HG02852 (cell line): ENCODE measurements around the gene GOT2.
A peak's percentile ranks its signal among the peaks of the same experiment; 100 is the strongest.
"Not testable (repeated sequence)": the region's sequence is repeated elsewhere in the genome, so short reads cannot be mapped to it uniquely, and the experiment has no call there.

Experiments
- ATAC-seq: cut with Tn5 transposase; IDR thresholded peaks from one replicate; pipeline ENCODE4 v1.9.1; 2021; ENCODE audit warnings: mild to moderate bottlenecking, moderate library complexity; ENCODE audit not compliant: unreplicated experiment

Gene GOT2

DNA sequence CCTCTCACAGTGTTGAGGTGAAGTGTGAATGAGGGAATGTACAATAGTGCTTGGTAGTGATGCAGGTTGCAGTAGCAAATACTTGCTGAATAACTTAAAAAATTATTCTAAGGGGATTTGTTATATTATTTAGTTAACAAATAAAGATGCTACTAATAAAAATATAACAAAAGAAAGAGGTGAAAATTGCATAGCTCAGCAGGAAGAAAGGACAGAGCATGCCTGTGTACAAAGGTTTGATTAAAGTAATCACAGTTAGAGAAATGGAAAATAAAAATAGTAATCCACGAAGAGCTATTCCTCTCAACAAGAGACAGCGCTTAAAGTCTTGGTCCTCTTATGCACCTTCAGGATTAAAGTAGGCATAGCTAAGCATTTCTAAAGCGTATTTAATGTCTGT, 11.0 kb downstream of the GOT2 start:
- no peak for ATAC-seq

DNA sequence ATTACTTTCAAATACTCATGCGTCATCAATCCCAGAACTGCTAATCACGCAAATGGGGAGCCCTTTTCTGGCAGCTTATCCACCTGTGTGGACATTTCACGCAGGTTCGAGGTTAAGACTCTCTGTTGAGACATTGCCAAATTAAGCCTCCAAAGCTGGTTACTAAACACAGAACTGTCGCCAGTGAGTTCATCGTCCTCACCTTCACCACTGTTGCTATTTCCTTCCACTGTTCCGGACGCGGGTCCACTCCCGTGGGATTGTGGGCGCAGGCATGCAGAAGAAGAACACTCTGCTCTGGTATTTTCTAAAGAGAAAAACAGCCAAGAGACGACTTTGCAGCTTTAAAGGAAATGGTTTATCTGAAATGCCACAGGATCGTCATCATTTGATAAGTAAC, 16.1 kb downstream of the GOT2 start:
- no peak for ATAC-seq

DNA sequence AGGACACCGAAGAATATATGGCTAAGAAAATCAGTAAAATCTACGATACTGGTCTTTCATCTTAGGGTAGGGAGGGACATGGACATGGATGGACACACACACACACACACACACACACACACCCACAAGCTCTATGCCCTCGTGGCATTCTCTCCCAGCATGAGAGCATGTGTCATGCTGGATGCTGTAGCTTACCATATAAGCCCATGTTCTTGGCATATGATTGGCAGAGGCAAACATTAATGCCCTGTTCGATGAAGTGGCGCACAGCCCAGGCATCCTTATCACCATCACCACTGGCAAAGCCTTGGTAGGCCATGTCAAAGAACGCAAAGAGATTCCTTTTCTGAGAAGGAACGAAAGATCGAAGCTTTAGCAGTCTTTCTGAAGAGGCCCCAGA, 17.6 kb downstream of the GOT2 start:
- ATAC-seq, result no peak

DNA sequence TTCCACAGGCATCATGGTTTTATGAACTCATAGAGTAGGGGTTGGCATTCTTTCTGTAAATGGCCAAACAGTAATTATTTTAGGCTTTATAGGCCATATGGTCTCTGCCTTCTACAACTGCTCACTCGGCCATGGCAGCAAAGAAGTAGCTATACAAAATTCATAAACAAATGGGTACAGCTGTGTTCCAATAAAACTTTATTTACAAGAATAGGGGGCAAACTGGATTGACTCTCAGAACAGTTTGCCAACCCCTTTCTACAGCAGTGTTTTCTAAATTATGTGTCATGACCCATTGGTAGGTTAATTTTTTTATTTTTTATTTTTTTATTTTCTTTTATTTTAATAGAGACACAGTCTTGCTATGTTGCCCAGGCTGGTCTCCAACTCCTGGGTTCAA, 20.4 kb downstream of the GOT2 start:
- ATAC-seq, result no peak

DNA sequence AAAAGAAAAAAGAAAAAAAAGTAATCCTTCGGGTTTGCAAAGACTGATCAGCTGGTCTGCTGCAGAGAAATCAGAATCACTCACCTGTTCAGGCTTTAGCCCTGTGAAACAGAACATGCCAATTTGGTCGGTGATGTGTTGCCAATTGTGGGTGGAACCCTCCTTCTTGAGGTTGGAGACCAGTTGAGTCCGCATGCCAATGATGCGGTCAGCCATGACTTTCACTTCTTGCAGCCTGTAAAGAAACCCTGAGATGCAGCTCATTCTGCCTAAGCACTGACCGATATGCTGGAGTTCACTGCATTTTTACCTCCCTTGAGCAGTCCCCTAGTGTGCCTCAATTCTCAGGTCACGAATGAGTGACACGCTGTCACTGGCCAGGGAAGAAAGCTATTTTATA, 24.8 kb downstream of the GOT2 start:
- ATAC-seq, result no peak

DNA sequence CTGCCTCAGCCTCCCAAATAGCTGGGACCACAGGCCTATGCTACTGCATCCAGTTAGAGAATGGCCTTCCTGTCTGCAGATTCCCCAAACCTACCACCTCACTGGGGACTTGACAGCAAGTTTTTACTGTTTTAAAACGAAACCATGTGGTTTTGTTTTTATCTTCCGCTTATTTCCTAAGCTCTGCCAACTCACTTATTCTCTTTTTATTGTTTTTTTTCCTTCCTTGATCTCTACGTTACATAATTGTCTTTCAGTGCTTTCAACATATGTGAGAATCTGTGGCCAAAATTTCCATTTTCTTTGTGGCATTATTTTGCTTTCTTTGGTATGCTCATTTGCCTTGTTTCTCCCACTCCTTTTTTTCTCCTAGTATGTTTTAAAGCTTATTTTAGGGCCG, 35.0 kb downstream of the GOT2 start:
- no peak for ATAC-seq

DNA sequence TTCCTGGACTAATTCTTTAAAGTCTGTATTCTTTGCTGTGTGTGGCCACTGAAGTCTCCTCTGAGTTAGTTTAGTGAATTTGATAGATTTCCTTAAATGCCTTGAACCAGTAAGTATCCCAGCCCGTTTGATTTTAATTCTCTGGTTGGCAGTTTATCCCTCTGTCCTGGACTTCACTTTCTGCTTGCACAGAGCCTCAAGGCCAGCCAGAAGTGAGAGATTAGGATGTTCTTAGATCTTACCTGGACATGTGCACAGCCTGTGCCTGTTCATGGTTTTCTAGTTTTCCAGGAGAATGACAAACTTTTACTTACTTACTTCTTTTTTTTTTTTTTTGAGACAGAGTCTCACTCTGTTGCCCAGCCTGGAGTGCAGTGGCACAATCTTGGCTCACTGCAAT, 38.7 kb downstream of the GOT2 start:
- ATAC-seq, result no peak

DNA sequence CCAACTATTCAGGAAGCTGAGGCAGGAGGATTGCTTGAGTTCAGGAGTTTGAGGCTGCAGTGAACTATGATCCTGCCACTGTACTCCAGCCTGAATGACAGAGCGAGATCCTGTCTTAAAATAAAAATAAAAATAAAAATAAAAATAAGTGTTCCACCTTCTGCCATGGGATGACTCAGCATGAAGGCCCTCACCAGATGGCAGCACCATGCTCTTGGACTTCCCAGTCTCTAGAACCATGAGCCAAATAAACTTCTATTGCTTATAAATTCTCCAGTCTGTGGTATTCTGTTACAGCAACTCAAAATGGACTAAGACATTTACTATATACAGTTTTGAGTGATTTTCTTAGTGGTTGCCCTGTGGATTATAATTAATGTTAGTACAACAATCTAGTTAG, 41.7 kb downstream of the GOT2 start:
- no peak for ATAC-seq

DNA sequence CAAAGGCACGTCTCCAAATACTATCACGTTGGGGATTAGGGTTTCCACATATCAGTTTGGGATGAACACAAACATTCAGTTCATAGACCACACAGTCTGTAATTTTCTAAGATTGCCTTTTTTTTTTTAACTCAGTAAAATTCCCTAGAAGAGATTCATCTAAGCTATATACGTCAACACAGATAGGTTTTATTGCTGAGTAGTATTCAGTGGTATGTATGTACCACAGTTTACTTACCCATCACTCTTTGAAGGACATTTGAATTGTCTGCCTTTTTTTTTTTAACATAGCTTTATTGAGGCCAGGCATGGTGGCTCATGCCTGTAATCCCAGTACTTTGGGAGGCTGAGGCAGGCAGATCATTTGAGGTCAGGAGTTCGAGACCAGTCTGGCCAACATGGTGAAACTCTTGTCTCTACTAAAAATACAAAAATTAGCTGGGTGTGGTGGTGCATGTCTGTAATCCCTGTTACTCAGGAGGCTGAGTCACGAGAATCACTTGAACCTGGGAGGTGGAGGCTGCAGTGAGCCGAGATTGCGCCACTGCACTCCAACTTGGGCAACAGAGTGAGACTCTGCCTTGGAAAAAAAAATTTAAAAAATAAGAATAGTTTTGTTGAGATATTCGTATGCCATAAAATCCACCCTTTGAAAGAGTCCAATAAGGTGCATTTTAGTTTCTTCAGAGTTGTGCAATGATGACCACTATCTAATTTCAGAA, 47.0 kb downstream of the GOT2 start:
- not testable (repeated sequence) for ATAC-seq

DNA sequence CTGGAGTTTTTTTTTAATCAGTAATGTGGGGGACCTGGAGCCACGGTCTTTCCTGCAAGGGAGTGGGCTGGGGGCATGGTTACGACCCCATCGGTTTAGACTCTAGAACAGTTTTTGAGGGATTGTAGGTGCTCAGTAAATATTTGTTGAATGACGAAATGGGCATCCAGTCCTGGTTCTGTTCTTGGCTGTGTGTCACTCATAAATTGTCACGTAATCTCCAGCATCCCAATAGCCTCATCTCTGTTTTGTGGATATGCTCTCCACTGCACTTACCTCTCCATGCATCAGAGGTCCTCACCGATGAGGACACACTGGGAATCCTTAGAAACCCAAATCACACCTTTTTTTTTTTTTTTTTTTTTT, 49.0 kb downstream of the GOT2 start:
- no peak for ATAC-seq

DNA sequence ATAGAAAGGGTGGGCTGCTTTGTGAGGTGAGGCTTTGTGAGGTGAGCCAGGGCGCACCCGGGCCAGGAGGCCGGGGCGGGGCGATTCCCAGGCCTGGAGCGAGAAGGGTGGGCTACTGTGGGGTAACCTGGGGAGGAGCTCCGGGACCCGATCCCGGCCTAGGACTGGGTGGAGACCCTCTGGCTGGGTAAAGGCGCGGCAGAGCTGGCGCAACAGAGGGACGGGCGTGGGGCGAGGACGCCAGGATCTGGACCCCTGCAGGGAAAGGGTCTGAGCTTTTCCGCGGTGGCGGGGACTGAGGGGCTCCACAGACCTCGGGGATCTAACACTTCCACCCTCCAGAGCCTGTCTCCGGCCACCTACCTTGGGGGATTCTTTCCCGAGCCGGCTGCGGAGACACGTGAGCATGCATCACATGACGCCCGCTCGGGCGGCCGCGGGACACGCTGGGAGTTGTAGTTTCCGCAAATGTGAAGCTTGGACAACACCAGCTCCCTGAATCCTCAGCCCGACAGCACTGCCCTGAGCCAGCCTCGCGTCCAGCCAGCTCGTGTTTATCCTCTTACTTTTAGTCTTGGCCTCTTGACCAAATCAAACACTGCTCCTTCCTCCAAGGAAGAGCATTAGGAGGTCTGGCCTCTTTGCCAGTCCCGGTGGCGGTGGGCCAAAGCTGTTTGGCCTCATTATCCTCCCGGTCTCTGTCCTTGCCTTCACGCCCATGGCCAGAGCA, 49.6 kb downstream of the GOT2 start, which contains the start of gene SLC38A7:
Gene SLC38A7 (minus strand): TSS at position 417 of the 730 bp plus-strand sequence. CDS start 4,644 bp downstream, outside the sequence.
- peak; percentile 99 for ATAC-seq

DNA sequence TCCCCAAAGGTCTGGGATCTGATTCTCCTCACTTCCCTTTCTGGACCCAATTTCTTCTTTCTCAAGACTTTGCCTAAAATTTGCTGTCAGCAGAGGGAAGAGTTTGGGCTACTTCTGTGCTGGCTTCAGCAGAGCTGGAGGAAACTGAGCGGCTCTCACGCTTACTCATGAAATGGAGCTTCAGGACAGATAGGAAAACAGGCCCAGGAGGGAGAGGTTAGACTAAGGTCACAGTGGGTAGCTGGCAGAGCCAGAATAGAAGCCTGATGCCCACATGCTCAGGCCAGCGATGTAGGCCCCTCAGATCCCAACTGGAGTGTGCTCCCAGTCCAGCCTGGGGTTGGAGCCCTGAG, 50.1 kb downstream of the GOT2 start:
- peak; percentile 18 for ATAC-seq

DNA sequence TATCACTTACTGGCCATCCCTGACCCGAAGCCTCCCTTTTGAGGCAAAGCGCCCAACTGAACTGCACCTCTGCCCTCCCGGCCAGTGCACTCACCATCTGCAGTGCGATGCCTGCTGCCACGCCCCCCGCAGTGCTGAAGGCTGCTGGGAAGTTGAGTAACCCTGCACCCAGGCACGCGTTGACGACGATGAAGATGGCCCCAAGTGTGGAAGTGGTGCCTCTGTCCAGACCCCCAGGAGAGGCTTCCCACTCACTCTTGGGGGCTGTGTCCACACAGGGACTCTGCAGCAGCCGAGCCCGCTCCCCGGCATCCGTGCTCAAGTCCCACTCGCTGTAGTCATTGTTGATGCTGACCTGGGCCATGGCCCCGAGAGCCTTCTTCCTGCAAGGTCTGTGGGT, 54.4 kb downstream of the GOT2 start:
- no peak for ATAC-seq

DNA sequence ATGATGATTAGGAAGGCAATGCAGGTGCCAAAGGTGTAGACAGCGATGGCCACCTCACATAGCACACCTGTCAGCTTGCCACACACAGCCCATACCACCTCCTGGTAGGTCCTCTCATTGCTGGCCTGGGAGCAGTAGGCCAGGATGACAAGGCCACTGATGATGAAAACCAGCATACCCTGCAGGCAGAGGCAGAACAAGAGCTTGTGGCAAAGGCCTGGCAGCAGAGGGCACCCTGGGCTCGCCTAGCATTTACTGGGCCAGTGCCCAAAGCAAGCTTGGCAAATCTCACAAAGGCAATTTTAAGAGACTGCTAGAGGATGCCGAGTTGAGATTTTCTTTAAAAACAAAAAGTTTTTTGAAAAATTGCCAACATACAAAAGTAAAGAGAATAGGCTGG, 55.4 kb downstream of the GOT2 start:
- ATAC-seq, result no peak

DNA sequence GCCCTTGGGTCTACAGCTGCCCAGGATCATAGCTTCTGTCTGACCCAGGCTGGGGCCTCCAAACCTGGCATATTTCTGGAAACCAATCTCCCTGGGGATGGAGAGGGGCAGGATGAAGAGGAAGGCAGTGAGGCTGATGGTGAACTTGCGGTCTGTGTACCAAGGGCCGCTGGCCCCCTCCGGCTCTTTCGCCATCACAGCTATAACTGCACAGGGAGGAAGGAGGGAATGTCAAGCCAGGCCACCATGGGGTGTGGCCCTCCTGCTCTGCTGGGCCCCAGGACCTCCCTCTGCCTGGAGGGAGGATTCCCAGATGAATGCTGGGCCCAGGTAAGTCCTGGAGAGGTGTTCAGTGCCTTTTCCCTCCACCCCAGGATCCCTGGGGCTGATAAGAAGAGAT, 55.8 kb downstream of the GOT2 start:
- ATAC-seq, result no peak

DNA sequence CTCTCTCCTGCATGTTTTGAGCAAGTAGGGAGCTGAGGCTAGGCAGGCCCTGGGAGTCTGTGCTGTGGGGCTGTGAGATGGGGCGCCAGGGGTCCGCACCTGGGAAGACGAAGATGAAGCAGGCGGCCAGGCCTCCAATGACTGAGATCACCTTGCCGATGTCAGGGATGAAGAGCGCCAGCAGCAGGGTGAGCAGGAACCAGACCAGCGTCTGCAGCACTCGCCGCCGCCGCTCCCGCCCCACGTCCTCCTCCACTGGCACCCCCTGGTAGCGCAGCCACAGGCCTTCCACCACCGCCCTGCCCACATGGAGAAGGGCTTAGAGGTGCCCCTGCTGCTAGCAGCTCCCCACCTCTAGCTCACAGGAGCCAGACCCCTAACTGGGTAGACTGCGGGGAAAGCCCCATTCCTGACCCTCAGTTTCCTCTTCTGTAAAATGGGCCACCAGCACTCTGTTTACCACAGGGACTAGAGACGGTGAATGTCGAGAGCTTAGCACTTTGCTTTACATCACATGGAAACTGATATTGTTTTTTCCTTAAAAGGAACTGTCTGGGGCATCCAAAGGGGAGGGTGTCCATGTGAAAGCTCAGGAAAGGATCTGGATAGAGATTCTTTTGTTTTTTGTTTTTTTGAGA, 63.1 kb downstream of the GOT2 start:
- ATAC-seq, result no peak

DNA sequence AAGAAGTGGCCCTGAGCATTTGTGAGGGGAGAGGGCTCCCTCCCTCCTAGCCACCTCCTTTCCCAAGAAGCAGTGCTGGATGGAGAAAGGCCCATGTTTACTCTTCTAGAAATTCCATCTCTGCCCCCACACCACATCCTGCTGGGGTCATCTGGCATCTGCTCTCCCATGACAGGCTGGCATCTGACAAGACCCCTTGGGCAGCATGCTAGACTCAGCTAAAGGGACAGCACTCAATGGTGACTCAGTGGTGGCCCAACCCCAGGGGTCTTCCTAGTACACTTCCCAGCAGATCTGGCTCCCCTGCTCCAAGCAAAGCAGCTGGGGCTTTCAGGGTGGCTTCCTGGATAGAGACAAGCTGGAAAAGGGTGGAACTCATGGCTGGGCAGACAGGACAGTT, 63.9 kb downstream of the GOT2 start:
- no peak for ATAC-seq

DNA sequence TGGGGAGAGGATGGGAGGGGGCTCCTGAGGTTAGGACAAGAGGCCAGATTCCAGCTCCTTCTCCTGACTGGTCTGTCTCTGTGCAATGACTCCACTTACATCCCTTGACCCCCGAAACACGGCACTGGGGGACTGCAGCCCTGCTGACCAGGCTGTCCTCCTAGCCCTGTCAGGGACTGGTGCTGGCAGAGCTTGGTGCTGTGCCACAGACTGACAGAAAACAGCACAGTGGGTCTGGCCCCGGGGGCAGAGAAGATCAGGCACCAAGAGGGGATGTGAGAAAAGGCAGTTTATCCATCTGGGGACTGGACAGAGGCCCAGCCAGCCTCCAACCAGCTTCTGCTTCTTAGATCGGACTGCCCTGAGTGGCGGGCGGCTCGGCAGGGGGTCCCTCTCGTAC, 68.9 kb downstream of the GOT2 start:
- ATAC-seq, result no peak

DNA sequence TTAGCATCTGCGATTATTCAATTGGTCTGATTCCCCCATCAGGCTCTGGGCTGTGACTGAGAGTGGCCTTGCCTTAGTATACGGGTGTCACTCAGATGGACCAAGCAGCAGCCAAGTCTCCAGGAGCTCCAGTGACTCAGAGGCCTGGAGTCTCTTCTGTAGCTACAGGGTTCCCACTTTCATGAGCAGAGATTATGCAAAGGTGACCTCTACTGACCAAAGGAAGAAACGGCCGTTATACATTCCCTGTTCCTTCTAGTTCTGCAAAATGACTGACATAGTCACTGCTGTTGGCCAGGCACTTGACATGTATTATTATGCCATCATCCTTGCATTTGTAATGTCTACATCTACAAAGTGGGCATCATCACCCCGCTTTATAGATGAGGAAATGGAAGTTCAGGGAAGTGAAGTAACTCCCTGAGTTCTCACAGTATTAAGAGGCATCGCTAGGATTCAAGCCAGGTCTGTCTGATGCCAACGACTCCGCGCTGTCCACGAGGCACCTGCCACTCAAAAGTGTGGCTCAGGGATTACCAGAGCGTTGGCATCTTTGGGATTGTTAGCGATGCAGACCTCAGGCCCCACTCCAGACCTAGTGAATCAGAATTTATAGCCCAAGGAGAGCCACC, 72.8 kb downstream of the GOT2 start:
- peak; percentile 90 for ATAC-seq

DNA sequence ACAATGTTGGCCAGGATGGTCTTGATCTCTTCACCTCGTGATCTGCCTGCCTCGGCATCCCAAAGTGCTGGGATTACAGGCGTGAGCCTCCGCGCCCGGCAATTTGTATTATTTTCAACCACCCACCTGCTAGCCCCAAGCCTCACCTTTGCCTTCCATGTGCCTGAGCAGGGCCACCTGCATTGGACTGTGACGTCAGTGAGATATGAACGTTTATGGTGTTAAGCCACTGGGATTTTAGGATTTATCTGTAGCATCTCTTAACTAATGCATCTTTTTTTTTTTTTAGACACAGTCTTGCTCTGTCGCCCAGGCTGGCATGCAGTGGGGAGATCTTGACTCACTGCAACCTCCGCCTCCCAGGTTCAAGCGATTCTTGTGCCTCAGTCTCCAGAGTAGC, 74.2 kb downstream of the GOT2 start:
- not testable (repeated sequence) for ATAC-seq

DNA sequence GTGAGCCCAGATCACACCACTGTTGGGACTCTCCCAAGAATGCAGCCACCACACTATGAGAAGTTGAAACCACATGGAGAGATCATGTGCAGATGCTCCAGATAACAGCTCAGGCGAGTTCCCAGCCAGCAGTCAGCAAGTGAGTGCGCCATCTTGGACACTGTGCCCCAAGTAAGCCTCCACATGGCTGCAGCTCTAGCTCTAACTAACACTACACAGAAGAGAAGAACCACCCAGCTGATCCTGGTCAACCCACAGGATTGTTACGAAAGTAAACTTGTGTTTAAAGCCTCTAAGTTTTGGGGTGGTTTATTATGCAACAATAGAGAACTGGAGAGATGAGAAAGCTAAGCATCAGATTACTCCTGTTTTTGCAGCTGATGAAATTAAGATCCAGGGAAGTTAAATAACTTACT, 75.3 kb downstream of the GOT2 start:
- ATAC-seq, result no peak
